Hematopoietic multipotent progenitor cell treated with erythropoietin and hydrocortisone succinate and interleukin-3 and kit ligand, for 8 days (in vitro differentiated cells): Measurements from ENCODE around the gene PIEZO2.

Experiments used
- DNase-seq: peaks from one replicate; pipeline ENCODE4 v3.0.0-alpha.2; 2015

The PIEZO2 gene

DNA sequence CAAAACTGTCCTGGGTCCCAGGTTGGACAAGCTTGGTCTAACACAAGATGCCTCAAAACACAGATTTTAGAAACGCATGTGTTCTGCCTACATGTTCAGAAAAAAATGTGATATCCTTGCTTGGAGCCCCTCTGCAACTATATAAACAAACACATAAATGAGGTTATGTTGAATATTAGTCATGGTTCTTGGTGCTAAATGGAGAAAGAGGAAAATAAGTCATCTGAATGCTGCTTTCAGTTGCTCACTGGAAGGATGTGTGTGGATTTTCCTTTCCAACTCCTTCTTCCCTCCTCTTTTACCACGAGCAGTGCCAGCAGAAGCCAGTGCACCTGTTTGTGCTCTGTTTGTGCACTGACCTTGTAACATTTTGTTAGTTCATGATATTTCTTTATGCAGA lies 85.3 kb downstream of the PIEZO2 start:
- no peak for DNase-seq

DNA sequence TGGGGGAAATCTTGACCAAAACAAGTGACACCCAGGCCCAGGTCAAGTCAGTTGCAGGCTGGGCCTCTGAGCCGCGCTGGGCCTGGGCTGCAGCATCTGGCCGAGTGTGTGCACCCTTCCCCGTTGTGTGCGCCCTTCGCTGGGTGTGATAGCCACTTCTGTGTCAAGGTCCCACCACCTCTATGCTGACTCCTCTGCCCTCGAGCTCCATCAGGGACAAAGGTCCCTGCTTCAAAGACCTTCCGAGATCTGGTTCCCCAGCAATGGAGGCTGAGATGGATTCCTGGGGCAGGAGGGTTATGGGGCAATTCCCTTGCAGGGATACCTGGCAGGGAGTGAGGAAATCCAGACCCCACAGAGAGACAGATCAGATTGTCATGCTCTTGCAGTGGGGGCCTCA lies 93.6 kb downstream of the PIEZO2 start:
- DNase-seq, result no peak

DNA sequence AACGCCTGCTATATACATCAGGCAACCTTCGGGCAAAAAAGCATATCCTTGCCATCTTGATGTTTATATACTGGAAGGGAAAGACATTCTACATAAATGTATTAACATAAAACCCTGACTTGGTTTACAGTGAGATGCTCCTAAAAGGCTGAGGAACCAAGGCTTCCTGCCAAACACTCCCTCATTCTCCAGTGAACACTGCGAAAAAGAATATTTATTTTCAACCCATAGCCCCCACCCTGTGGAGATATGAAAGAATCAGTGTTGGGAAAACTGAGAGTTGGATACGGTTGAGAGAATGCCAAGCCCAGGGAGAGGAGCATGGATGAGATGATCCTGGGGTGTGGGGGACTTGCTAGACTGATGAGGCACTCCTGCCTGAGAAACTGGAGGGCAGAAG lies 94.9 kb downstream of the PIEZO2 start:
- DNase-seq, result no peak

DNA sequence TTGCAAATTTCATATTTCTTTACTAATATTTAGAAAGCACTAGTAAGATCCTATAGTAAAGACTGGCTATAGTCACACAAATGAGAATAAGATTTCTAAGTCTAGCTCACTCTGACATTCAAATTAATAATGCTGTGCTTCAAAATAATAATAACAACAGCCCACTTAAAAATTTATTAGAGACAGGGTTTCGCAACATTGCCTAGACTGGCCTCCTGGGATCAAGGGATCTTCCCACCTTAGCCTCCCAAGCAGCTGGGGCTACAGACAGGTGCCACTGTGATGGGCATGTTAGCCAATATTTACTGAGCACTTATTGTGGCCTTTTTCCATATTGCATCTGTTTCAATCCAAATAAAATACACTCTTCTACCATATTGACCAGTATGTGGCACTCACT lies 96.1 kb downstream of the PIEZO2 start:
- no peak for DNase-seq

DNA sequence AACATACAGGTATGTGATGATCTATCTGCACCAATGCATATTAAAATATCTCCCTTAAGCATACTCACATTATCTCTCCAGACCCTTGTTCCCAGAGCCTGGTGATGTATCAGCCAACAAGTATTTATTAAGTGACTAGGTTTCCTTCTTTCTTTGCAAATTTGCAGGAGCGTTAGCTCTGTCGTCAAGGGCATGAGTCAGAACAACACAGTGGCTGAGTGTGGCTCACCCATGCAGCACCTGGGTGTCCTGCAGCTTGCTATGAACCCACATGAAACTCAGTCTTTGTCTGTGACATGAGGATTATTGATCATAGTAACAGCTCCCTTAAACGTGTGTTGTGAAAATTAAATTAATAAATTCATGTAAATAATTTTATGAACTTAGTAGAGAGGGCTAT lies 96.6 kb downstream of the PIEZO2 start:
- no peak for DNase-seq

DNA sequence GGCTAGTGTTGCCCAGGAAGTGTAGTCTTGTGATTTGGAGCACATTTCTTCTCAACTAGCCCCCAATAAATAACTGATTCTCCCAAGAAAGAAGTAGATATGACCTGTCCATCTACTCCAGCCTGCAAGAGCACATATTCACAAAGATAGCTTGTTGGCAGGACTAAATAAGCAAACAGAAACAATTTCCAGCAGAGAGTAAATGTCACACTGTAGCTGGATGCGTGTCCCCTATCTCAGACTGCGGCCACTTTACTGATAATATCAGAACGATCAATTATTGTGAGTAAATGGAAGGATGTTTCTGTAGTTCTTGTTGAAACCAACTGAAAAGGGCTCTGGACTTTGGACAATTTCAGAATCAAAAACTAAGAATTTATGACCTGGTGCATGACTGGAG lies 97.9 kb downstream of the PIEZO2 start:
- DNase-seq, result no peak

DNA sequence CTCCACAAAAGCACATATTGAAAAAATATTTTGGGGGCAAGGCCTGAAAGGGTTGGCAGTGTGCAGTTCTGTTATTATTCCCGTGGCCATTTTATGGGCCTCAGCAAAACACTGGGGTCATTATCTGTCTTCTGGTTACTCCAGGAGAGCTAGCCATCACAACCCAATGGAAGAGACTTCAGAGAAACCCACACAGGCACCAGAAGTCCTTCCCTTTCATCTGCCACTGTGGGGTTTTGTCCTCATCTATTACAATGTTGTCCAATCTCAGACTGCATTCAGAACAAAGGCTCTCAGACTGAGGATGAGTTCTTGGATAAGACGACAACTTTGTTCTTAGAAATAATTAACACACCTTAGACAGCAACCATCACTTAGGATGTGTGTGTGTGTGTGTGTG lies 98.4 kb downstream of the PIEZO2 start:
- DNase-seq, result no peak

DNA sequence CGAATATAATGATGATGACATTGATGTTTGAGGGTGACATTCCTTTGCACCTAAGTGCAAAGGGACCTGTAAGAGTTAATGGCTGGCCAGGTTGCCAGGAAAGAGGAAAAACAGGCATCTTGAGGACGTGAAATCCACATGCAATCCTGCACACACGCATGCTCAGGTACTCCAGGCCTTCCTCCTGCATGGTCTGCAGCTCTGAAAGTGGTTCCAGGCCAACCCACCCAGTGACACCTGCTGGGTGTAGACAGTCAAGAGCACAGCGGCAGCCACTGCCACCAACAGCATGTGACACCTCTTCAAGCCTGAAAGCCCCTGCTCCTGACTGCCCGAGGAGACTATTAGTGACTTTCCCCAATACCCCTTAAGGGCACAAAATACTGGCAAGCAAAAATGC lies 101.6 kb downstream of the PIEZO2 start:
- no peak for DNase-seq

DNA sequence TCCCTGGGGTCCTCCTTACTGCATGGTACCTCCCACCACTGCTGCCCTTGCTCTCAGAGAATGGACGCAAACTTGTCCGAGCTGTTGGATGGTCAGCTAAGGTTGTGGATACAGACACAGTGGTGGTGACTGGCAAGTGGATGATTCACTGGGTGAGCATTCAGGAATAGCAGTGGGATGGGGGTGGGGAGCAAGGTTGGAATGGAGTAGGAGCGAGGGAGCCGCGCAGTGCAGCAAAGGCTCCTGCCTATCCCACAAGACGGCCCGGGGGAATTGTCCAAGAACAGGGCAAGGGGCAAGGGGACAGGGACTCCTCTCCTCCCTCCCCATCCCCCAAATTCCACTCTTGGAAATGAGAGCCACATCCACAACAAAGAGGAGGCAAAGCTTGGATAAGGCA lies 102.2 kb downstream of the PIEZO2 start:
- DNase-seq, result no peak

DNA sequence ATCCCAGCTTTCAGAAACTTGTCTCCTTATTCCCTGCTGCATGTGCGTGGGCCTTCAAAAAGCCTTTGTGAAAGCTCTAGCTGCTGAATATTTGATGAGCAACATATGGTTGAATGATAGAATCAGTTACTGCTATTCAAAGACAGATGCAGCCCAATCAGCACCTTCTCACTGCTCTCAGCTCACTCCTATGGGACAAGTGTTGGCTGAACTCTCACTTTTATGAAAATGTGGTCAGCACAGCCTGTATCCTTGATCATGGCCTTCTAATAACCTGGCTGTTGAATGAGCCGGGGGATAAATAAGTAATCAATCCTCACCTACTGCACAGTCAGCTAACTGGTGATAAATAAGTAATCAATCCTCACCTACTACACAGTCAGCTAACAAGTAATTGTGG lies 103.2 kb downstream of the PIEZO2 start:
- no peak for DNase-seq

DNA sequence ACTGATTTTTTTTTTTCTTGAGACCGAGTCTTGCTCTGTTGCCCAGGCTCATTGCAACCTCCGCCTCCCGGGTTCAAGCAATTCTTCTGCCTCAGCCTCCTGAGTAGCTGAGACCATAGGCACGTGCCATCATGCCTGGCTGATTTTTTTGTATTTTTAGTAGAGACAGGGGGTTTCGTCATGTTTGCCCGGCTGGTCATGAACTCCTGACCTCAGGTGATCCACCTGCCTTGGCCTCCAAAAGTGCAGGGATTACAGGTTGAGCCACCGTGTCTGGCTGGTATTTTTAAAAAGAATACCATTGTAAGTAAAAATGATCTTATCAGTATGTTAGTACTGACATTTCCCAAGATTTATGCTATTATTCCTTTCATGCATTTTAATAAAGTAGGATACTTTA lies 105.7 kb downstream of the PIEZO2 start:
- no peak for DNase-seq

DNA sequence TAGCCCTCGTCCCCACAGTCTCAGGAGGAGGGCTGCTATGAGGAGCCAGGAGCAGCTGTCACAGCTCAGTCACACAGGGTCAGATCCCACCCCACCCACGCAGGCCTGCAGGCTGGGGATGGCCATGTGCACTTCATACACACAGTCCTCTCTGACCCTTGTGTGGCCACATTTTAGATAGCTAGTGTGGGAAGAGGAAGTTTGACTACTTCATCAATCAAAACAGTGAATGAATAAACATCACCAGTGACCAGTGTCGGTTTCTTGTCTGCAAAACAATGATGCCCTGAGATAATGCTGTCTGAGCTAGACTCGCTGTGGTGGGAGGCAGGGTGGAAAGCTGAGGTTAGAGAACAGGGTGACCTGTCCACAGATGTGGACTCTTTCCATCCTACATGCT lies 107.1 kb downstream of the PIEZO2 start:
- no peak for DNase-seq

DNA sequence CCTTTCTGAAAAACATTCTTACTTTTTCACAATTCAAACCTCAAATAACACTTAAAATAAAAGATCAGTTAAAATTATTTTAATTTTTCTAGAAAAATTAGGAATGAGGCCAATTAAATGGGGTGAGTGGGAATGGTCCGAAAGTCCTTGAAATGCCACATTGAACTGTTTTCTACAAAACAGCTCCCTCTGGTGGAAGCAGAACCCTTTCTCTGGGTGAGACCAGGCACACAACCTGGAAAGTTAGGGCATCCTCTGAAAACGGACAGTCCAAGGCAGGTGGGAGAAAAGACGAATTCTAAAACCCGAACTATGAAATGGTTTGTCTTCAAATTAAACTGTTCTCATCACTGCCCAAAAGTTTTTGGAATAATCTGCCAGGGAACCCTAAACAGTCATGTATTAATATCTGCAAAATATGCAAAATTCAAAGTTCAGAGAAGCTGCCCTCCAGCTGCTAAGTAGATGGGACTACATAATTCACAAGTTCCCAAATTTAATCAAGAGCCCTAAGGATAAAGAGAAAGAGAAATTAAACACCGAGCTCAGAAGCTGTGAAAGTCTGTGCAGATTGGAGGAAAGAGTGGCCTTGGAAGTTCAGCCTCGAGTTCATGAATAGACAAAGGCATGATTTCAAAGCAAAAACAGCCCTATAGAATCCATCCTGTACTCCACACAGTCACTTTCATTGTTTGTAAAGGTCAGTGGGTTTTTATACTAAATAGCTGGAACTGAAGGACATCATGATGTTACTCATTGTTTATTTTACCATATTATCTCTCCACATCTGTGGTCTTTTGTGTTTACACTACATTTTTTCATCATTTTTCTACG lies 108.3 kb downstream of the PIEZO2 start:
- DNase-seq, result peak; percentile 66

DNA sequence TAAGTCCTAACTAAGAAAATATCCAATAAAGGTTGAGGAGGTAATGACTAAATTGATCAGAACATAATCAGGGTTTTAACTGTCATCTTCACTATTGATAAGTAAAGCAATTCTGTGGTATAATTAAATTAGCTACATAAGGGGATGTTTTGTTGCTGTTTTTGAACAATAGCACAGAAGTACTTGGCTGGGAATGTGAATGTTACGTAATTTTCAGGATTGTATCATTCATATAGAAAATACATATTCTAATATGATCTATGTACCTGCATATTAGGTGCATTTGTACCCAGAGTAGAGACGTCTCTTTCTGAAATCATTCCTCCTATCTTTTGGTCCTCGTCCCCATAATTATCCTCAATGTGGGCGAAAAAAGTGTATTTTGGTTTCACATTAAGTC lies 109.0 kb downstream of the PIEZO2 start:
- DNase-seq, result no peak

DNA sequence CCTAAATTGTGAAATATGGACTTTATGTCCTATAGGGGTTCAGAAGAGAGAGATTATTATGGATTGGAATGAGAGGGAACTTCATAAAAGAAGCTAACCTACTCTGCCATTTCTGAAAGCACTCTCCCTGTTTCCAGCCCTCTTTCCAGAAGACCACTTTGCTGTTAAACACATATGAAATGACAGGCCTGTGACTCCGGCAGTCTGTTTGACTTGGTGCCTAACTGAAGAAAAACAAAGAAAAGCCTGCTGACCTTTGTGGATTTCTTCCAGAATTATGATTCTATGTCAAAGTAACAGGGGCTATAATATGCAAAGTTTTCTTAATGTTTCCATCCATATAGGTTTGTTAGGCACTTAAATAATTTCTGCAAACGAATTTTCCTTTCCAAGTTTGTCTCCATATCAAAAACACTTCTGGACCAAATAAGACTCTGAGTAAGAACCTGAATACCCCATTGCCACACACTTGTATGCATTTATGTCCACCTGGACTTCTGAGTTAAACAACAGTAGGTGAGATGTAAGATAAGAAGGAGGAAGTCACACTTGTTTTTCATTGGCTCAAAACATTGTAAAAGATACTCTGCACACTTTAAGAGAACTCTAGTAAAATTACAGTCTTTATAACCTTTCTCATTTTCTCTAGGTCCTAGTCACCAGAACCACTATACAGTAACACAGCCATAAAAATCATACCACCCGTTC lies 111.7 kb downstream of the PIEZO2 start:
- no peak for DNase-seq

DNA sequence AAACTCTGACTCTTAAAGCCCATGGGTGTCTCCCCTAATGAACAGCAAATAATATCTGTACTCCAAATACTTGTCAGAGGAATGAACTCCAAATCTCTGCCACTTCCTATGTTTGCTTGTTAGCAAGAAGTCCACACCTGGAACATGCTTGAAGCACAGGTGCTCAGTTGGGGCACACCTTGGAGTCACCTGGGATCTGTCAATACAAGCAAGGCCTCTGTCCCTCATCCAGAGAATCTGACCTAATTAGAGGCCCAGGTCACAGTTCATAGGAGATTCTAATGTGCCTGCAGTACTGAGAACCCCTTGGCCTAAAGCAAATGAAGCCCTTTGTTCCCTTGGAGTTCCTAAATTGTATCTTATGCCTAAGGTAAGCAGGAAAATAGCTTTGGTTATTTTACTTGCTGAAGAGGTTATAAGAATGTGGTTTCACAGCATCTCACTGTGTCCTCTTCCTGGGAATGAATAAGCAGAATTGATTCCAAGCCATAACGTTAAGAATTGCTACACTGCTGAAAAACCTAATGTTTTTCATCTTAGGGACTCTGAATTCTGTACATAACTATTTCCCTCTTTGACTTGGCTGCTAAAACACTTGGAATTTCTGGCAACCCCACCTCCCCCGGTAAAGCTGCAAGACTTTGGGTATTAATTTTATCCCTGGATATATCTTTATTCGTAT lies 113.4 kb downstream of the PIEZO2 start:
- DNase-seq, result no peak

DNA sequence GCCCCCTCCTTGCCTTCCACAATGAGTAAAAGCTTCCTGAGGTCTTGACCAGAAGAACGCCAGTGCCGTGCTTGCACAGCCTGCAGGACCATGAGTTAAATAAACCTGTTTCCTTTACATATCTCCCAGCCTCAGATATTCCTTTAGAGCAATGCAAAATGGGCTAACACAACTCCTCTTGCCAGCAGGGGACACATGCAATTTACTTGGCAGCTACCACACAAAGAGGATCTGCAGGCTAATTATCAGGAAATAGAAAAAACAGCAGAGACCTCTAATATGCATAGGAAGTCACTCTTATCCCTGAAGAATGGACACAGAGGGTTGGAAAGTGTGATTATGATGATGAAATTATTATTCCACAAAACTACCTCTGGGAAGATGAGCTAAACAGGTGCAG lies 114.0 kb downstream of the PIEZO2 start:
- no peak for DNase-seq

DNA sequence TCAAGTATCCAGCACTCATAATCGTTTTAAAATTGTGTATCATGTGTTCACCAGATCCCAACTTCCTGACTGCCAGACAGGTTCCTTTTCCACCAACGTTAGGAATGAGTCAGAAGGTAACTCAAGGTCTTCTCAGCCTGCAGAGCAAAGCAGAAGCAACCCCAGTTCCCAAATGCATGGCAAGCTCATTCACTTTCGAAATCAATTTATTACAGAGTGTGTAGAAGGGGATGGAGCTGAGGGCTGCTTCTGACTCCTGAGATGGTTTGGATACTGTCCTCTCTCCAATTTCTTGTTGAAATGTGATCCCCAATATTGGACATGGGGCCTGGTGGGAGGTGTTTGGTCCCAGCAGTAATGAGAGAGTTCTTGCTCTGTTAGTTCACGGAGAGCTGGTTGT lies 114.5 kb downstream of the PIEZO2 start:
- no peak for DNase-seq

DNA sequence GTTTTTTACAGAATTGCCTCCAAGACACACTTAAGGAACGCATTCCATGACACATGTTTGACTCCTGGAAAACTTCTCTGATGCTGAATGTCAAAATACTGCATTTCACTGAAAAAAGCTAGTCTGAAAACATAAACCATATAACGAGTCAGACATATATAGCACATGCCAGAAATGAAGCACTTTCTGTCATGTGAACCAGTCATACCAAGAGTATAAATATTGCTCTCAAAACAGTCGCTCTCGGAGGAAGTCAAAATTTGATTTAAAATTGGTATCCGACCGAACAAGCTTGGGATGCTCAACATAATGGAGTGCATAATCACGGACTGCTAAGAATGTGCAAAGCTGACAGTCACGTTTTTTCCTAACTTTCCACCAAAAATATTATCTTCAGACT lies 115.9 kb downstream of the PIEZO2 start:
- no peak for DNase-seq

DNA sequence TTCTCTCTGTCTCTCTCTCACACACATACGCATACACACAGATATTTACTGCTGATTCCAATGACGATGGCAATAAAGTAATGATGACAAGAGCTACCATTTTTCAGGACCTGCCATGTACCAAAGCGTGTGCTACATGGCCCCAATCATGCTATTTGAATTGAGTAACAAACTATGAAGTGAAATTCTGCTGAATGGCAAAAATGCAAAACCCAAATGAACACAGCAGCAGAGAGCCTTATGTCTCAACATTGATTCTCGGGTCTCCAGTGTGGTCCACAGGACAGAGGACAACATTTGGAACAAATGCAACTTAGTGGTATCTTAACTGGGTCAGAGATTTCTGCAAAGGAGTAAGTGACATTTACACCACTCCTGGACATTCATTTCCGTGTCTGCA lies 117.4 kb downstream of the PIEZO2 start:
- no peak for DNase-seq

DNA sequence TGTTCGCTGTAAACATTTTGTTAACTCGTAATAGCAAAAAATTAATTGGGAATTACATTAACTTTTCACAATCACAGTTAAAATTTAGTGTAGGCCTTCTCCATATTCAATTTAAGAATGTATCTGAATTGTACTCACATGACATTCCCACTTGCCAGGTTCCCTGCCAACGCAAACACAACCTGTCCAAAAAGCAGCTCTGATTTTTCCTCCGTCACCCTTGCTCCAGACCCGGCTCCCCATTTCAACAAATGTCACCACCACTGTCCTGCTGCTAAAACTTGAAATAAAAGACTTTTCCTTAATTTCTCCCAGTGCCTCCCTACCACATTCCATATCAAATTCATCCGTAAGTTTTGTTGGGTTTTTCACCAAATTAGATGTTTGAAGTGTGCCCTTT lies 120.3 kb downstream of the PIEZO2 start:
- DNase-seq, result no peak

DNA sequence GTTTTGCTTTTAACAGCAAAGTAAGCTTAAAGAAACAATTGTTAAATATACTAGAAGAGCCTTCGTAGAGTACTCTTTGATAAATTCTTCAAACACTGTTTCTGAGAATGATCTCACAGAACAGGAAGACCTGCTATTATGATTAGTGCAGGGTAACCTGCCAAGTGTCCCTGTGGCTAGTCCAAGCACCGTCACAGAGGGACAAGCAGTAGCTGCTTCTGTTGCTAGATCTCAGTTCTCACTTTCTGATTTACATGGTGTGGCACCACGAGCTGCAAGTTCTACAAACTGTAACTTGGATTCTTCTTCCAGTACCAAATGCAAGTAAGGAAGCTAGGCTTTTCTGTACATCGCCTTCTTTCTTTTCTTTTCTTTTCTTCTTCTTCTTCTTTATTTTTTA lies 121.5 kb downstream of the PIEZO2 start:
- no peak for DNase-seq

DNA sequence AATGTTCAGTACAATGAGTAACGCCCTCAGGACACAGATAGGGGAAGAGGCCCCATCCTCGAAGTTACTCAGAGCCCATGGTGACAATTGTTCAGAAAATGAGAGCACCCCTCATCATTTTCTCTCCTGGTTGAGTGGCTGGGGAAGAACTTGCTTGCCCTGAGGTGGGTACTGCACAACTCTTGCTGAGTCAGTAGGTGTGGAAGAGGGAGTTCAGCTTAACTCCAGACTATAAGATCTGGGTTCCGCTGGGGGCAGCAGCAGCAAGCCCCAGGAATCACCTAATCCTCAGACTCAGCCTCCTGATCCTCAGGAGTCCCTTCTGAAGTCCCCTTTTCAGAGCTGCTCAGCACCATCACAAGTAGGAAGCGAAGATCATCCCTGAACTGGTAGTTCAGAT lies 123.7 kb downstream of the PIEZO2 start:
- DNase-seq, result no peak
